ENCODE data around the gene CLDN12. TPM values are rescaled to one million over a fixed set of nuclear protein-coding genes. Genes with fewer than 3 reads are reported as not detected.

CLDN12 gene
- total RNA-seq, 1 experiment from 2014 or later, result 1.9 TPM

Other genes with a start within 250 kb of the CLDN12 start
- 30.1 and 80.7 TPM in 2 replicates for gene STEAP1, start 249.0 kb upstream of the CLDN12 start, total RNA-seq (2014; rRNA removed; shearing (Covaris generic); ENCODE audit: low replicate concordance)
- gene STEAP2, start 191.7 kb upstream of the CLDN12 start, total RNA-seq (2014; rRNA removed; shearing (Covaris generic); ENCODE audit: low replicate concordance), result 1.2 and 2.0 TPM in 2 replicates
- gene CFAP69, start 158.3 kb upstream of the CLDN12 start, total RNA-seq (2014; rRNA removed; shearing (Covaris generic); ENCODE audit: low replicate concordance), result 0.44 and 1.8 TPM in 2 replicates
- not detected in 2 replicates for gene FAM237B, start 82.2 kb upstream of the CLDN12 start, total RNA-seq (2014; rRNA removed; shearing (Covaris generic); ENCODE audit: low replicate concordance)
- 8.3 and 18.1 TPM in 2 replicates for gene GTPBP10, start 56.7 kb upstream of the CLDN12 start, total RNA-seq (2014; rRNA removed; shearing (Covaris generic); ENCODE audit: low replicate concordance)
- gene PTTG1IP2, start 66.2 kb downstream of the CLDN12 start, total RNA-seq (2014; rRNA removed; shearing (Covaris generic); ENCODE audit: low replicate concordance), result not detected in 2 replicates
- gene CDK14, start 192.9 kb downstream of the CLDN12 start, total RNA-seq (2014; rRNA removed; shearing (Covaris generic); ENCODE audit: low replicate concordance), result 7.5 and 13.2 TPM in 2 replicates